MG63 (cell line): Measurements from ENCODE around the gene UPK3BL1. TPM values are rescaled to one million over a fixed set of nuclear protein-coding genes. Genes with fewer than 3 reads are reported as not detected.
"Not testable (repeated sequence)": the region's sequence is repeated elsewhere in the genome, so short reads cannot be mapped to it uniquely, and the experiment has no call there.

Experiments
- DNase-seq: peaks from one replicate; pipeline ENCODE4 v3.0.0-alpha.2; 2020
- H3K27me3 ChIP-seq: fragments of 250-450 bp; sonication (Bioruptor Pico); 2 replicates; pipeline ENCODE4 v1.5.1; 2020; ENCODE audit warnings: mild to moderate bottlenecking, moderate library complexity
- H3K36me3 ChIP-seq: fragments of 250-450 bp; sonication (Bioruptor Pico); 2 replicates; pipeline ENCODE4 v1.5.1; 2020; ENCODE audit warnings: mild to moderate bottlenecking, moderate library complexity
- H3K4me3 ChIP-seq: fragments of 250-450 bp; sonication (Bioruptor Pico); 2 replicates; pipeline ENCODE4 v1.5.1; 2020; ENCODE audit warnings: mild to moderate bottlenecking, moderate library complexity
- H3K9me3 ChIP-seq: fragments of 250-450 bp; sonication (Bioruptor Pico); 2 replicates; pipeline ENCODE4 v1.5.1; 2020; ENCODE audit warnings: mild to moderate bottlenecking, moderate library complexity
- total RNA-seq: library from RNA; depleted of rRNA; stranded (reverse); fragments of >200 nt; shearing (Covaris generic); gene quantifications from 2 replicates; pipeline ENCODE4 v1.2.3, GENCODE V29; 2014; ENCODE audit warnings: low replicate concordance

The UPK3BL1 gene
- total RNA-seq, 1 experiment from 2014 or later: 13.4 TPM

GRCh38 chr7:102638848-102639247 is 3.7 kb downstream of the UPK3BL1 start:
- H3K4me3 ChIP-seq, H3K9me3 ChIP-seq, H3K27me3 ChIP-seq, H3K36me3 ChIP-seq, DNase-seq: not testable (repeated sequence)

GRCh38 chr7:102636956-102637355 is 5.6 kb downstream of the UPK3BL1 start:
- not testable (repeated sequence) for H3K27me3 ChIP-seq, H3K9me3 ChIP-seq, DNase-seq, H3K4me3 ChIP-seq, H3K36me3 ChIP-seq

- H3K4me3 ChIP-seq, H3K27me3 ChIP-seq, DNase-seq, H3K36me3 ChIP-seq, H3K9me3 ChIP-seq: not testable (repeated sequence)
Observed at GRCh38 chr7:102635354-102635753, 7.2 kb downstream of the UPK3BL1 start.

GRCh38 chr7:102634299-102634698 is 8.3 kb downstream of the UPK3BL1 start:
- not testable (repeated sequence) for DNase-seq, H3K9me3 ChIP-seq, H3K36me3 ChIP-seq, H3K27me3 ChIP-seq, H3K4me3 ChIP-seq

- not testable (repeated sequence) for DNase-seq, H3K4me3 ChIP-seq, H3K27me3 ChIP-seq, H3K9me3 ChIP-seq, H3K36me3 ChIP-seq
Observed at GRCh38 chr7:102630622-102631021, 12.0 kb downstream of the UPK3BL1 start.

- not testable (repeated sequence) for H3K36me3 ChIP-seq, DNase-seq, H3K9me3 ChIP-seq, H3K4me3 ChIP-seq, H3K27me3 ChIP-seq
Observed at GRCh38 chr7:102627271-102627904, 15.2 kb downstream of the UPK3BL1 start.

DNA sequence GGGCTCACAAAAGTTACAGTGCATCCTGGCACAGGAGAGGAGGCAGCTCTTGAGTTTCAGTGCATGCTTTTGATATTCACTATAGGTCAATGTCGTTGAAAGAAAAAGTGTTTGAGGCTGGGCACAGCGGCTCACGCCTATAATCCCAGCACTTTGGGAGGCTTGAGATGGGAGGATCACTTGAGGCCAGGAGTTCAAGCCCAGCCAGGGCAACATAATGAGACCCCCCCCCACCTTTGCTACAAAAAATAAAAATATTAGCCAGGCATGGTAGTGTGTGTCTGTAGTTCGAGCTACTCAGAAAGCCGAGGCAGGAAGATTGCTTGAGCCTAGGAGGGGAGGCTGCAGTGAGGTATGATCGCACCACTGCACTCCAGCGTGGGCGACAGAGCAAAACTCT is 24.5 kb downstream of the UPK3BL1 start:
- H3K27me3 ChIP-seq, H3K4me3 ChIP-seq, DNase-seq, H3K9me3 ChIP-seq, H3K36me3 ChIP-seq: not testable (repeated sequence)

DNA sequence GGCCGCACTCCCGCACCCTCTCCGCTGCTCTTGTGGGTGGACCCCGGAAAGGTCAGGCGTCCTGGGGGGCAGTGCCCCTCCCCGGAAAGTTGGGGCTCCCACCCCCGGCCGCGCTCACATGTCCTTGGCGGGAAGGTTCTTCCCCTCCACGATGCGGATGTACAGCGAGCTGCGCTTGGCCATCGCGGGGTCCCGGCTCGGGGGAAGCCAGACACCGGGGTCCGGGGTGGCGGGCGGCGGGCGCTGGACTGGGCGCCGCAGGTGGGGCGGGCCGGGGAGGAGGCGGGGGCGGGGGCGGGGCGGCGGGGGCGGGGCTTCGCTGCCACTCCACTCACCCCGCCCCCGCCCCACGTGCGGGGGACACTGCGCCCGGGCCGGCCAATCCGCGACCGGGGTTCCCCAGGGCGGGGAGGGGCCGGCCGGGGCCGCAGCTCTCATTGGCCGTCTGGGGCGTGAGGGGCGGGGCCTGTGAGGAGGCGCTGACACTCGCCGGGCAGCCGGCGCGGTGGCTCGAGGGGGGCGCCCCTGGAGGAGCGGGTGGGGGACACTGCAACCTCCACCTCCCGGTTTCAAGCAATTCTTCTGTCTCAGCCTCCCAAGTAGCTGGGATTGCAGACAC is 26.0 kb downstream of the UPK3BL1 start, which contains the start of gene RASA4:
TSS of gene RASA4 (minus strand) at position 250 of the 619 bp plus-strand sequence. CDS start at position 183, 67 bp downstream.
- H3K4me3 ChIP-seq, H3K27me3 ChIP-seq, H3K36me3 ChIP-seq, H3K9me3 ChIP-seq: not testable (repeated sequence)
- DNase-seq: peak; percentile 12

GRCh38 chr7:102615930-102616329 is 26.7 kb downstream of the UPK3BL1 start:
- not testable (repeated sequence) for DNase-seq, H3K36me3 ChIP-seq, H3K9me3 ChIP-seq, H3K4me3 ChIP-seq, H3K27me3 ChIP-seq

DNA sequence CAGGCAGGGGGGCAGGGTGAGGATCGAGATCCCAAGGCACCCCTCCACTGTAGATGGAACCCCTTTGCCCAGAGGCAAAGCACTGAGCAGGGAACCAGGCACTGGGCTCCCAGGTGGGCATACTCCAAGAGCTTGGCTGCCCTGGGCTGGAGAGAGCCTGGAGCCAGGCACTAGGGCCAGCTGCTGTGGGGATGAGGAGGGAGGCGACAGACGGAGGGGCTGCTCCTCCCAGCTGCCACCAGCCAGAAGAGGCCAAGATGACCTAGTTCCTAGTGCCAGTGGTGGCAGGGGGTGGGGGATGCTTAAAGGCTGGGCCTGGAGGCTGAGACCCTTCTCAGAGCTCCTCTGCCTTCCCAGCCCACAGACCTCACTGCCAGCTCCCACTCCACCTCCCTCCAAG is 27.7 kb downstream of the UPK3BL1 start:
- H3K9me3 ChIP-seq, DNase-seq, H3K36me3 ChIP-seq, H3K27me3 ChIP-seq, H3K4me3 ChIP-seq: not testable (repeated sequence)

GRCh38 chr7:102614346-102614697 is 28.3 kb downstream of the UPK3BL1 start:
- H3K4me3 ChIP-seq, H3K36me3 ChIP-seq, H3K27me3 ChIP-seq, H3K9me3 ChIP-seq, DNase-seq: not testable (repeated sequence)

DNA sequence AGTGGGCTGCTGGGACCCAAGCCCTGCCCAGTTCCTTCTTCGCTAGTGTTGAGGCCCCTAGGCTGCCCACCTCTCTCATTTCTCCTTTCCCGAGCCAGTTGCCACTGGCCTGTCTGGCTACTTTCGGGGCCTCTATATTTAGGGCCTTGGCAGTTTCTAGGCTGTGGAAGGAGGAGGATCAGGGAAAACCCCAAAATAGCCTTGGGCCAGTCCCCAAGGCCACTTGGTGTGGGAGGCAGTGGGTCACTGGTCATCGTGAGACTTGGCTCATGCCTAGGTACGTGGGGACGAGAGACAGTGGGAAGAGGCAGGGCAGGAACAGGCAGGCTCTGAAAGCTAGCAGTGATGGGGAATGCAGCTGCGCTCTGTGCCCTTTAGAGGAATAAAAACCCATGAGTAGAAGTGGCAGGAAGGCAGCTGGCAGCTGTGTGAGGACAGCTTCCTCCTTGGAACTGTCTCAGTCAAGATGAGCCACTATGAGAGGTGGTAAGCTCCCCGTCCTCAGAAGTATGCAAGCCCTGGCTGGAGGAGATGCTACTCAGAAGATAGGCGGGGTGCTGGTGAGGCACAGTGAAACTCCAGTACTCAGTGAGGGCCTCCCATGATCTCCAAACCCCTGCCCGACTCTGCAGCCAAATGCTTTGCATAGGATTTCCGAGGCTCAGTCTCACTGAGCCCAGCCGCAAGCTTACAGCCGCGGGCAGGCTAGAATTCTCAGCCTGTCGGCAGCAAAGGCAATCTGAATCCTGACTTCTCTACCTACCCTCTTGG is 28.8 kb downstream of the UPK3BL1 start:
- not testable (repeated sequence) for H3K9me3 ChIP-seq, H3K4me3 ChIP-seq, DNase-seq, H3K27me3 ChIP-seq, H3K36me3 ChIP-seq

GRCh38 chr7:102611675-102612325 is 30.8 kb downstream of the UPK3BL1 start:
- not testable (repeated sequence) for H3K9me3 ChIP-seq, H3K36me3 ChIP-seq, H3K27me3 ChIP-seq, DNase-seq, H3K4me3 ChIP-seq

DNA sequence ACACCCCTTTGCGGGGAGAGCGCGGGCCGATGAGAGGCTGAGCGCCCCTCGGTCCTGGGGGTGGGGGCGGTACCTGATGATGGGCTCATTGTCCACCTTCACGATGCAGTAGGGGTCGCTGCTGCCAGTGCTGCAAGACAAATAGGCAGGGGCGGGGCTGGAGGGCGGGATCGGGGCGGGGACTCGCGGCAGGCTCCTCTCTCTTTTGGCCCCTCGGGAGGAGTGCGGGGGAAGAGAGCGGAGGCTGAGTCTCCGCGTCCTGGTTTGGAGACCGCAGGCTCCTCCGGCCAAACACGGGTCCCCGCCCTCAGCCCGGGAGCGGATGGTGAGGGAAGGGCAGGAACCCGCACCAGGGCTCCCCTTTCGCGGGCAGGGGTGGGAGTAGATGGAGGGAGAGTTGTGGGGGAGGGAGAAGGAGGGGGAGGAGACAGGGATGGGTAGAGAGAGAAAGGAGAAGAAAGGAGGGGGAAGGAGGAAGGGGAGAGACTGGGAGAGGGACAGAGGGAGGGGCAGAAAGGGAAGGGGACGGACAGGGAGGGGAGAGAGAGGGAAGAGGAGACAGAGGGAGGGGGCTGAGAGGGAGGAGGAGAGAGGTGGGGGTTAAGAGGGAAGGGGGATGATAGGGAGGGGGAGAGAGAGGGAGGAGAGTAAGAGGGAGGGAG is 31.4 kb downstream of the UPK3BL1 start:
- not testable (repeated sequence) for H3K27me3 ChIP-seq, DNase-seq, H3K9me3 ChIP-seq, H3K36me3 ChIP-seq, H3K4me3 ChIP-seq

DNA sequence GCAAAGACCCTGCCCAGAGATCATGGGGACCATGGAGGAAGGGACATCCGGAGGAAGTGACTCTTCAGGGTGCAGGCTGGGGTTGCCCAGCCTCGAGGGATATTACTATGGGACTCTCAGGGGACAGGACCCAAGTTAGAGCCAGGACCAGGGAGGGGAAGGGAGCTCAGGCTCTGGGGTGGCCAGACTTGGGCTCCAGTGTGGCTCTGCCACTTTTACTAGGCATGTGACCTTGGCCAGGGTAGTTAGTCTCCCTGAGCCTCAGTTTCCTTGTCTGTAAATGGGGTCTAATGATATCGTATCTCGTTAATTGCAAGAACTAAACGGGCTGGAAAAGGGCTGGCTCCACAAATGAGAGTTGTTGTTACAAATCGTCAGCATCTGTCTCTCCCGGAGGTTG is 32.1 kb downstream of the UPK3BL1 start:
- not testable (repeated sequence) for DNase-seq, H3K27me3 ChIP-seq, H3K36me3 ChIP-seq, H3K9me3 ChIP-seq, H3K4me3 ChIP-seq

GRCh38 chr7:102609734-102610133 is 32.9 kb downstream of the UPK3BL1 start:
- H3K27me3 ChIP-seq, H3K9me3 ChIP-seq, H3K4me3 ChIP-seq, DNase-seq, H3K36me3 ChIP-seq: not testable (repeated sequence)

DNA sequence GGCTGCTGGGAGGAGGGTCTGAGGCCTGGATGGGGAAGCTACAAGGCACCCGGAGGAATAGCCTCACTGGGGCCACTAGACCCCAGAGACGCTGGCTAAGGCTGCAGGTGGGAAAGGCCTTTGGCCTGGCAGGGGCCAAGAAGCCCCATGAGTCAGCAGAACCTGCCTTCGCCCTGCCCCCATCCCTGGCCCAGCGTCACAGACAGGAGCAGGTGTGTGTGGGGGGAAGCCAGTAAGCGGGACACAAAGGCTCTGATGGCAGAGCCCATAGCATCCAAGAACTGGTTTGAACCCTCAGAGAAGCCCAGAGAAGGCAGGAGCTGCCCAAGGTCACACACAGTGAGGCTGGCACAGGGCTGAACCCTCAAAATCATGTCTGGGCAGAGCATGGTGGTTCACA is 35.7 kb downstream of the UPK3BL1 start:
- DNase-seq, H3K4me3 ChIP-seq, H3K27me3 ChIP-seq, H3K9me3 ChIP-seq, H3K36me3 ChIP-seq: not testable (repeated sequence)
